Neural progenitor cell (in vitro differentiated cells): Measurements from ENCODE around the gene CIRBP. TPM values are rescaled to one million over a fixed set of nuclear protein-coding genes. Genes with fewer than 3 reads are reported as not detected.

Experiments used
- DNase-seq: peaks from one replicate; pipeline ENCODE4 v3.0.0-alpha.2; 2016; ENCODE audit warnings: low spot score
- H2AFZ ChIP-seq: fragments of 200-600 bp; sonication (generic); replicated peaks from 2 replicates; pipeline ENCODE4 v1.6.1; 2016; ENCODE audit warnings: antibody characterized with exemption
- H3F3A ChIP-seq: fragments of 200-600 bp; sonication (generic); 2 replicates; pipeline ENCODE4 v1.6.1; 2016; ENCODE audit warnings: antibody characterized with exemption, low read depth
- H3K27ac ChIP-seq: fragments of 200-600 bp; sonication (generic); 2 replicates; pipeline ENCODE4 v1.5.1; 2016; ENCODE audit warnings: mild to moderate bottlenecking
- H3K27me3 ChIP-seq: fragments of 200-600 bp; sonication (generic); 2 replicates; pipeline ENCODE4 v1.6.1; 2016; ENCODE audit warnings: mild to moderate bottlenecking, moderate library complexity
- H3K36me3 ChIP-seq: fragments of 200-600 bp; sonication (generic); 2 replicates; pipeline ENCODE4 v1.5.1; 2016
- H3K4me1 ChIP-seq: fragments of 200-600 bp; sonication (generic); 2 replicates; pipeline ENCODE4 v1.6.1; 2016; ENCODE audit warnings: mixed run types
- H3K4me2 ChIP-seq: fragments of 200-600 bp; sonication (generic); 2 replicates; pipeline ENCODE4 v1.6.1; 2016
- H3K4me3 ChIP-seq: fragments of 200-600 bp; sonication (generic); 2 replicates; pipeline ENCODE4 v1.5.1; 2016
- H3K79me2 ChIP-seq: fragments of 200-600 bp; sonication (generic); 2 replicates; pipeline ENCODE4 v1.6.1; 2016; ENCODE audit warnings: low read depth
- H3K9ac ChIP-seq: fragments of 200-600 bp; sonication (generic); 2 replicates; pipeline ENCODE4 v1.6.1; 2016
- H3K9me3 ChIP-seq: fragments of 200-600 bp; sonication (generic); 2 replicates; pipeline ENCODE4 v1.5.1; 2016; ENCODE audit warnings: low read depth
- H4K20me1 ChIP-seq: fragments of 200-600 bp; sonication (generic); 2 replicates; pipeline ENCODE4 v1.6.1; 2016; ENCODE audit warnings: low read depth
- H3K27ac Mint-ChIP-seq: 3 replicates; pipeline ENCODE4 v1.8.0; 2021; ENCODE audit warnings: mixed read lengths
- H3K27me3 Mint-ChIP-seq: 2 replicates; pipeline ENCODE4 v1.8.0; 2022; ENCODE audit warnings: low read depth, mild to moderate bottlenecking, inconsistent platforms, moderate library complexity, mixed read lengths; ENCODE audit not compliant: insufficient read depth
- H3K36me3 Mint-ChIP-seq: 3 replicates; pipeline ENCODE4 v1.8.0; 2021; ENCODE audit warnings: mixed read lengths
- H3K4me1 Mint-ChIP-seq: 3 replicates; pipeline ENCODE4 v1.8.0; 2021; ENCODE audit warnings: mixed read lengths
- H3K4me3 Mint-ChIP-seq: 3 replicates; pipeline ENCODE4 v1.8.0; 2021; ENCODE audit warnings: mild to moderate bottlenecking, moderate library complexity, mixed read lengths
- H3K9me3 Mint-ChIP-seq: 3 replicates; pipeline ENCODE4 v1.8.0; 2020; ENCODE audit warnings: mixed read lengths
- EZH2 ChIP-seq: fragments of 200-600 bp; sonication (generic); IDR thresholded peaks from 2 replicates; pipeline ENCODE4 v1.6.1; 2017; ENCODE audit warnings: antibody characterized with exemption, mild to moderate bottlenecking, moderate library complexity
- EZH2phosphoT487 ChIP-seq: fragments of 200-600 bp; sonication (generic); IDR thresholded peaks from 2 replicates; pipeline ENCODE4 v1.6.1; 2017; ENCODE audit warnings: antibody characterized with exemption
- total RNA-seq: library from RNA; depleted of rRNA; stranded (reverse); fragments of >200 nt; gene quantifications from 2 replicates; pipeline ENCODE4 v1.2.3, GENCODE V29; 2015; ENCODE audit warnings: low replicate concordance
- TF ChIP-seq, protein P1 (sequence below): fragments of 200-600 bp; sonication (generic); IDR thresholded peaks from 2 replicates; pipeline ENCODE4 v1.5.1; 2017; ENCODE audit warnings: antibody characterized with exemption, mild to moderate bottlenecking

CIRBP gene
- total RNA-seq, 1 donor from 2014 or later = 395 TPM

DNA sequence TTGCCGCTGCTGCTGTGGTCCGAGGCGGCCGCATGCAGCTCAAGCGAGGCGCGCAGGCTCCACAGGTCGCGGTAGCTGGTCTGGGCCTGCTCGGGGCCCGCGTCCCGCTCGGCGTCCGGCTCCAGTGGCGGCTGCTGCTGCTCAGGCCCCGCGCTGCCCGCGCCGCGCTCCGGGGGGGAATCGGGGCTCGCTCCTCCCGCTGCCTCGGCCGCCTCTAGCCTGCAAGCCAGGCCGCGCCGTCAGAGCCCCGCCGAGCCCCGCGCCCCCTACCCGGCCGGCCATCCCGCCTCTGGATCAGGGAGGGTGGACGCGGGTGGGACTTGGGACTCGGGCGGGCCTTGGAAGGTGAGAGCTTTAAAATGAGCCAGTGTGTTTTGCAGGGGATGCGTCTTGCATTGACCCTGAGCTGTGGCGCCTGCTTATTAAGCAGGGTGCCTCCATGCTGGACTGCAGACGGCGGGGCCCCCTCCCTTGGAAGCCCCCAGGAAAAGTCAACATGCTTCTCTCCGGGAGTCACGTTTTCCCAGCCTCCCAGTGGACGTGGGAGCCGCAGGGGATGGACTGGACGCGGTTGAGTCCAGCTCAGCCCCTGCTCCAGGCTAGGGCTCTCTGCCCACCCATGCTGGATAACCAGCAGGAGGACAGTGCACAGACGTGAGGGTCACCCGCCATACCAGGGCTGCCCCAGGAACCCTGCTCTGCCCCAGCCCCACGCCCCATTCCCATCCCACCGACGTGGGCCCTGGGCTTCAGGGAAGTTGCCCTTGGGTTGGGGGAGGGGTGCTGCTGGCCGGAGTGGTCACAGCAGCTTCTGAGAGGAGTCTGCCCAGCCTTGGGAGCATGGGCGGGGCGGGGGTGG, 39.0 kb upstream of the CIRBP start:
- Mint-ChIP-seq H3K36me3 (peaks cover 2% of the 10 kb centered on the region), H3K9me3 (no peaks in the 10 kb centered on the region), H3K4me3 (no peak overlapping the region), H3K27me3 (peaks cover 6% of the 10 kb centered on the region), H3K27ac (no peak overlapping the region), H3K4me1 (peaks cover 7% of the 10 kb centered on the region)
- Histone ChIP-seq H3K79me2 (no peaks in the 10 kb centered on the region), H3K4me2 (no peak overlapping the region), H3K4me3 (no peak overlapping the region), H3K9ac (no peak overlapping the region), H4K20me1 (peaks cover 22% of the 10 kb centered on the region), H3K4me1 (no peaks in the 10 kb centered on the region), H2AFZ (no peak overlapping the region), H3F3A (peaks cover 5% of the 10 kb centered on the region), H3K27ac (no peak overlapping the region), H3K36me3 (no peaks in the 10 kb centered on the region), H3K27me3 (no peaks in the 10 kb centered on the region), H3K9me3 (no peaks in the 10 kb centered on the region)
- DNase-seq = no peak
- TF ChIP-seq, protein P1, sequence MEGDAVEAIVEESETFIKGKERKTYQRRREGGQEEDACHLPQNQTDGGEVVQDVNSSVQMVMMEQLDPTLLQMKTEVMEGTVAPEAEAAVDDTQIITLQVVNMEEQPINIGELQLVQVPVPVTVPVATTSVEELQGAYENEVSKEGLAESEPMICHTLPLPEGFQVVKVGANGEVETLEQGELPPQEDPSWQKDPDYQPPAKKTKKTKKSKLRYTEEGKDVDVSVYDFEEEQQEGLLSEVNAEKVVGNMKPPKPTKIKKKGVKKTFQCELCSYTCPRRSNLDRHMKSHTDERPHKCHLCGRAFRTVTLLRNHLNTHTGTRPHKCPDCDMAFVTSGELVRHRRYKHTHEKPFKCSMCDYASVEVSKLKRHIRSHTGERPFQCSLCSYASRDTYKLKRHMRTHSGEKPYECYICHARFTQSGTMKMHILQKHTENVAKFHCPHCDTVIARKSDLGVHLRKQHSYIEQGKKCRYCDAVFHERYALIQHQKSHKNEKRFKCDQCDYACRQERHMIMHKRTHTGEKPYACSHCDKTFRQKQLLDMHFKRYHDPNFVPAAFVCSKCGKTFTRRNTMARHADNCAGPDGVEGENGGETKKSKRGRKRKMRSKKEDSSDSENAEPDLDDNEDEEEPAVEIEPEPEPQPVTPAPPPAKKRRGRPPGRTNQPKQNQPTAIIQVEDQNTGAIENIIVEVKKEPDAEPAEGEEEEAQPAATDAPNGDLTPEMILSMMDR = no peak
- TF ChIP-seq EZH2phosphoT487 (no peak), EZH2 (no peak)

DNA sequence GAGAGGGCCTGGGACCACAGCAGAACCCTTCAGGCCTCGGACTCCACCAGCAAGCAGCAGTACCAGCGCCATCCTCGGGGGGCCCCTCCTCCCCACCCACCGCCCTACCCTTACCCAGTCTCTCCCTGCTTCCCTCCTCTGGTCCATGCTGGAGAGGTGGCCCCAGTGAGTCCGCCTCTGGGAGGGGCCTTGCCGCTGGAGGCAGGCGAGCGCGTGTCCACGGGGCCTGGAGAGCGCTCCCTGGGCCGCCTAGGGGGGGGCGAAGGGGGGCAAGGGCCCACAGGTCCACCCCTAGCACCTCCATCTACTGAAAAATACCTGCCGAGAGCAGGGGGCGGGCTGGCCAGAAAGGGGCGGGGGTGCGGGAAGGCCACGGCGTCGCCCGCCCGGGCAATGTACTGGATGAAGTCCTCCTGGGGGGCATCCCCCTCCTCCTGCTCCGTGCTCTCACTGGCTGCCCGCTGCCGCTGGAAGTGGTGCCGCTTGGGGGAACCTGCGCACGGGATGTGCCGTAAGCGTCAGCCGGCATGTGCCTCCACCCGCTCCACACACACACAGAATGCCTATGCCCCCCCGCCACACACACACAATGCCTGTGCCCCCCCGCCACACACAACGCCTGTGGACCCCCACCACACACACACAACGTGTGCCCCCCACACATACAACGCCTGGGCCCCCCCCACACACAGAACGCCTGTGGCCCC, 38.2 kb upstream of the CIRBP start:
- no peak overlapping the region for H3K27ac ChIP-seq
- H3K9me3 Mint-ChIP-seq = no peaks in the 10 kb centered on the region
- no peak overlapping the region for H3K4me3 Mint-ChIP-seq
- no peak for TF ChIP-seq EZH2phosphoT487
- no peak for TF ChIP-seq EZH2
- TF ChIP-seq, protein P1 = no peak
- no peak overlapping the region for H3K4me3 ChIP-seq
- no peak overlapping the region for H2AFZ ChIP-seq
- no peak overlapping the region for H3K27ac Mint-ChIP-seq
- no peaks in the 10 kb centered on the region for H3K9me3 ChIP-seq
- H4K20me1 ChIP-seq = peaks cover 20% of the 10 kb centered on the region
- H3K4me1 ChIP-seq = no peaks in the 10 kb centered on the region
- DNase-seq = no peak
- no peaks in the 10 kb centered on the region for H3K36me3 ChIP-seq
- no peak overlapping the region for H3K4me2 ChIP-seq
- H3F3A ChIP-seq = peaks cover 5% of the 10 kb centered on the region
- no peak overlapping the region for H3K9ac ChIP-seq
- peaks cover 6% of the 10 kb centered on the region for H3K27me3 Mint-ChIP-seq
- peaks cover 7% of the 10 kb centered on the region for H3K4me1 Mint-ChIP-seq
- H3K27me3 ChIP-seq = no peaks in the 10 kb centered on the region
- H3K36me3 Mint-ChIP-seq = peaks cover 2% of the 10 kb centered on the region
- H3K79me2 ChIP-seq = peaks cover 6% of the 10 kb centered on the region

DNA sequence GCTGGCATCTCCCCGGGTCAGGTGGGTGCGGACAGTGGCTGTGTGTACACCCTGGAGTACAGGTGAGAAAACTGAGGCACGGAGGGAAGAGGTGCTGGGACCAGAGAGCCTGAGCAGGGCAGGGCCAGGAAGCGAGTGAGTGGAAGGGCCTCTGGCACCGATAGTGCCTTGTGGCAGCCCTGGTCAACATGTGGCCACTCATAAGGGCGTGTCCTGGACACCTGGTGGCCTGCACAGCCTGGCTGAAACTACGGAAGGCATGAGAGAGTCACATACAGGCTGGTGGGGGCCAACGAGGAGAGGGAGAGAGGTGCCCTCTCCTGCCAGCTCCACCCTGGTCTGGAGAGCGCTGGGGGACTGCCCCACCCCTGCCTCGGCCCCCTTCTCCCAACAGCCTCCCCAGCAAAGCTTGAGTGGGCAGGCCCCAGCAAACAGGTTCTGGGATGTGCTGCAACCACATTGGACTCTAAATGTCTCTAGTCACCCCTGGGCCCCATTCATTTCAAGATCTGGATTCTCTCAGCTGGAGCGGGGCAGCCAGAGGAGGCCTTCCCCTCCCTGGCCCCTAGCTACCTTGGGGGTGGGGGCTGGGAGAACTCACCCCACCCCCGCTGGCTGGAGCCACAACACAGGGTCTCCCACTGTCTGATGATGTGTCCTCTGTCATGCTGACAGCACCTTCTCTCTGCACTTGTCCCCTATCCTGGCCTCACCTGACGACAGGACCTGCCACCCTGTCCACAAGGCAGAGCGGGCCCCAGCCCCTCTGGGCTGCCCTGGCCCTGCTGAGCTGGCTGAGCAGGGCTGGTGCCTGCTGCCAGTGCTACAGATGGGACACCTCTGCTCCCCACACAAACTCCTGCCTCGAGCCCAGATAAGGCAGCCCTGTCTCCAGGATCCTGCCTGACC, 37.1 kb upstream of the CIRBP start:
- Histone ChIP-seq H3K4me2 (no peak overlapping the region), H3K4me1 (no peaks in the 10 kb centered on the region), H3K36me3 (no peaks in the 10 kb centered on the region), H3K27ac (no peak overlapping the region), H4K20me1 (peaks cover 19% of the 10 kb centered on the region), H3K9me3 (no peaks in the 10 kb centered on the region), H2AFZ (no peak overlapping the region), H3K27me3 (no peaks in the 10 kb centered on the region), H3K79me2 (peaks cover 12% of the 10 kb centered on the region), H3K9ac (no peak overlapping the region), H3F3A (peaks cover 8% of the 10 kb centered on the region), H3K4me3 (no peak overlapping the region)
- H3K4me1 Mint-ChIP-seq = peaks cover 7% of the 10 kb centered on the region
- DNase-seq = no peak
- no peaks in the 10 kb centered on the region for H3K9me3 Mint-ChIP-seq
- peaks cover 6% of the 10 kb centered on the region for H3K27me3 Mint-ChIP-seq
- peak overlapping the region; percentile 42 for H3K27ac Mint-ChIP-seq
- no peak overlapping the region for H3K4me3 Mint-ChIP-seq
- H3K36me3 Mint-ChIP-seq = peaks cover 2% of the 10 kb centered on the region
- no peak for TF ChIP-seq EZH2phosphoT487
- TF ChIP-seq, protein P1 = no peak
- TF ChIP-seq EZH2 = no peak
